Natural killer cell treated with Interleukin-12 subunit alpha and Interleukin-12 subunit beta and Interleukin-15 and Interleukin-18, amount 100 ng/mL, for 72 hours (primary cell): ENCODE results near the gene GMPPA. TPM values are rescaled to one million over a fixed set of nuclear protein-coding genes. Genes with fewer than 3 reads are reported as not detected.

Experiments
- ATAC-seq, 2 donors: fragments of 150-1000 bp; cut with Tn5 transposase in 1 of 2; sonication (Bioruptor Pico), chemical (Tn5 transposase) in 1 of 2; 2 replicates each; pipeline ENCODE4 v1.10.0; 2021
- DNase-seq: peaks from one replicate; pipeline ENCODE4 v3.0.0; 2022; ENCODE audit warnings: low spot score
- H3K27ac Mint-ChIP-seq, 2 donors: 1 replicate in 1 of 2; 2 replicates in 1 of 2; pipeline ENCODE4 v1.8.0; 2022; ENCODE audit warnings: mixed read lengths in 2 of 2, mild to moderate bottlenecking in 1 of 2, moderate library complexity in 1 of 2
- H3K27me3 Mint-ChIP-seq, 2 donors: 1 replicate in 1 of 2; 2 replicates in 1 of 2; pipeline ENCODE4 v1.8.0; 2022; ENCODE audit warnings: mixed read lengths in 2 of 2
- H3K36me3 Mint-ChIP-seq: one replicate; pipeline ENCODE4 v1.8.0; 2022; ENCODE audit warnings: mixed read lengths
- H3K4me1 Mint-ChIP-seq, 2 donors: 1 replicate in 1 of 2; 2 replicates in 1 of 2; pipeline ENCODE4 v1.8.0; 2022; ENCODE audit warnings: low read depth in 2 of 2, mixed read lengths in 2 of 2, mild to moderate bottlenecking in 1 of 2
- H3K4me3 Mint-ChIP-seq: one replicate; pipeline ENCODE4 v1.8.0; 2022; ENCODE audit warnings: mixed read lengths
- H3K9me3 Mint-ChIP-seq: 2 replicates; pipeline ENCODE4 v1.8.0; 2022; ENCODE audit warnings: mixed read lengths
- total RNA-seq, 2 donors: library from RNA; stranded (reverse); gene quantifications; one replicate each; pipeline ENCODE4 v1.2.3, GENCODE V29; 2022

The GMPPA gene
- total RNA-seq, 2 donors from 2014 or later, result 55.5 to 67.1 TPM

DNA sequence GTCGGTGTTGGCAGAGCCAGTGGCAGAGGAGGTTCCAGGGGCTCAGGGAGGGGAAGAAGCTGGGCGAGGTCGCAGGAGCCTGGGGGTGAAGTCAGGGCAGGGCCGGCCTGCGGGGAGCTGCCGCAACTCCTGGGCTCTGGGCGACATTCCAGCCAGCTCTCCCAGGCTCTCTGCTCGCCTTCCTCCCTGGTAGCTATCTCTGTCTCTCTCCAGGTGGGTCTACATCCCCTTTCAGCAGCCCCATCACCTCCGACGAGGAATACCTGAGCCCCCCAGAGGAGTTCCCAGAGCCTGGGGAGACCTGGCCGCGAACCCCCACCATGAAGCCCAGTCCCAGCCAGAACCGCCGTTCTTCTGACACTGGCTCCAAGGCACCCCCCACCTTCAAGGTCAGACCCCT lies 37.0 kb upstream of the GMPPA start:
- Mint-ChIP-seq H3K9me3 (no peaks in the 10 kb centered on the region), H3K4me1 (no peaks in the 10 kb centered on the region), H3K27me3 (peaks cover 3 to 6% of the 10 kb centered on the region in 2 donors), H3K4me3 (no peak overlapping the region), H3K36me3 (no peaks in the 10 kb centered on the region), H3K27ac (no peak overlapping the region)
- DNase-seq (no peak), ATAC-seq (no peak)

DNA sequence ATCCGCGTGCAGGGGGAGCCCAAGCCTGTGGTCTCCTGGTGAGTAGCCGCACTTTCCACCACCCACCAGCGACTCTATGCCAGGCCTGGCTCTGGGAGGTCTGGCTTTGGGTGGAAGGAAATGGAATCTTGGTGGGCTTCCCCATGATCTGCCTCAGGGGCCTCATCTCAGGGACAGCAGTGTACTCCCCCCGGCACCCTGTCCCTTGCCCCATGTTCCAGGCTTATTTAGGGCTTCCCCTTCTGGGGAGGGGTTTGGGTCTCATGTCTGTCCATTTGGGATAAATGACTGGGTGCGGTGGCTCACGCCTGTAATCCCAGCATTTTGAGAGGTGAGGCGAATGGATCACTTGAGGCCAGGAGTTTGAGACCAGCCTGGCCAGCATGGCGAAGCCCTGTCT lies 36.3 kb upstream of the GMPPA start:
- Mint-ChIP-seq H3K4me1 (no peaks in the 10 kb centered on the region), H3K4me3 (no peak overlapping the region), H3K36me3 (no peaks in the 10 kb centered on the region), H3K9me3 (no peaks in the 10 kb centered on the region), H3K27ac (no peak overlapping the region), H3K27me3 (peaks cover 3 to 6% of the 10 kb centered on the region in 2 donors)
- ATAC-seq (no peak), DNase-seq (no peak)

DNA sequence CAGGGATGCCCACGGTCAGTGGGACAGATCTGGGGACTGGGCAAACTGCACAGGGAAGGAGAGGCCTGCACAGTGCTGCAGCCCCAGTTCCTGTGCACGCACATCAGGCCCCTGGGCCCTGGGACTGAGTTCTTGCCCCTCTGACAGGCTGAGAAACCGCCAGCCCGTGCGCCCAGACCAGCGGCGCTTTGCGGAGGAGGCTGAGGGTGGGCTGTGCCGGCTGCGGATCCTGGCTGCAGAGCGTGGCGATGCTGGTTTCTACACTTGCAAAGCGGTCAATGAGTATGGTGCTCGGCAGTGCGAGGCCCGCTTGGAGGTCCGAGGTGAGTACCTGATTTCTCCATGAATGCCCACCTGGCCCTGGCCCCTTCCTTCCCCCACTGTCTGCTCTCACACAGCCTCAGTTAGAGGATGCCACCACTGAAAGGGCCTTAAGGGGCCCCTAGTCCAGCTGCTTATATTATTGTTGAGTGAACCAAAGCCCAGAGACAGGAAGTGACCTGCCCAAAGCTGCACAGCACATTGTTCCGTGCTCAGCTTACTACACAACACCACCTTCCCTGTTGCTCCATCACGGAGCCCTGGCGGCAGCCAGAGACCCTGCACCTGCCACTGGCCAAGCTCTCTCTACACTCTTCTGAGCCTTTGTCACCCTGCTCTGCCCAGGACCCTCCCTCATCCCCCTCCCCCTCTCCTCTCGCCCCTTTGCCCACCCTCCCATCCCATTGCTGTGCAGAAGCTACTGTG lies 34.2 kb upstream of the GMPPA start:
- no peak for ATAC-seq

DNA sequence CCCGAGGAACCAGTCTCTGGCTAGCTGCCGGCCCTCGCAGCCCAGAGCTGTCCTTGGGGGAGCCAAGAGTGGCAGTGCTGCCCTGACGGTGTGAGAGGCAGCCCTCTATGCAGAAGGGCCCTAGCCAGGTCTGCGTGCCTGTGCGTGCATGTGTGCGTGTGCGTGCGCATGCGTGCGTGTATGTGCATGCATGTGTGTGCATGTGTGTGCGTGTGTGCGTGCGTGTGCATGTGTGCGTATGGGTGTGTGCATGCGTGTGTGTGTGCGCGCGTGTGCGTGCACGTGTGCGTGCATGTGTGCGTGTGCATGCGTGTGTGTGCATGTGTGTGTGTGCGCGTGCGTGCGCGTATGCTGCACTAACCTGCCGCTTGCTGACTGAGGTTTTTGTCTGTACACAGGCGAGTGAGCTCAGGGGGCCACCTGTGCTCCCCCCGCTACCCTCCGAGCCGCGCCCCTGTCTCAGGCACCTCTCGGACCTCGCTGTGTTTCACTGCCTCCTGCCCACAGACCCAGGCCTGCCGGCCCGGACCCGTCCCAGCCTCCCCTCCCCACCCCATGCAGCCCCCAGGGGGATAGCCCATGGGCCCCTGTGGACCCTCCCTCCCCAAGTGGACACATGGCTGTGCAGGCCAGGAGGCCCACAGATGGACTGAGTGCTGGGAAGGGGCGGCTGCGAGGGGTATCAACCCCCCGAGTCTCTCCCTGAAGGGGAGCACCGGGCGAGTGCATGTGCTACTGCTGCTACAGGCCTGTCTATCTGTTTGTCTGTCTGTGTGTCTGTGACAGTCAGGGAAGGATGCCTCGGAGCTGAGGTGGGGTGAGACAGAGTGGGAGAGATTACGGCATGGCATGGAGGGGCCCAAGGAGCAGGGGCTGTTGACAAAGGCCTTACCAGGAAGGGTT lies 32.8 kb upstream of the GMPPA start:
- H3K9me3 Mint-ChIP-seq, result no peaks in the 10 kb centered on the region
- H3K36me3 Mint-ChIP-seq, result no peaks in the 10 kb centered on the region
- H3K27ac Mint-ChIP-seq, result no peak overlapping the region
- no peak overlapping the region for H3K4me3 Mint-ChIP-seq
- no peaks in the 10 kb centered on the region for H3K4me1 Mint-ChIP-seq
- no peaks in the 10 kb centered on the region for H3K27me3 Mint-ChIP-seq
- ATAC-seq (no peak), DNase-seq (no peak)

More for the DNA sequence above, 34.2 kb upstream of the GMPPA start:
- no peak overlapping the region for H3K27ac Mint-ChIP-seq
- DNase-seq, result no peak
- H3K9me3 Mint-ChIP-seq, result no peaks in the 10 kb centered on the region
- H3K4me1 Mint-ChIP-seq, result no peaks in the 10 kb centered on the region
- no peaks in the 10 kb centered on the region for H3K27me3 Mint-ChIP-seq
- no peaks in the 10 kb centered on the region for H3K36me3 Mint-ChIP-seq
- H3K4me3 Mint-ChIP-seq, result no peak overlapping the region

DNA sequence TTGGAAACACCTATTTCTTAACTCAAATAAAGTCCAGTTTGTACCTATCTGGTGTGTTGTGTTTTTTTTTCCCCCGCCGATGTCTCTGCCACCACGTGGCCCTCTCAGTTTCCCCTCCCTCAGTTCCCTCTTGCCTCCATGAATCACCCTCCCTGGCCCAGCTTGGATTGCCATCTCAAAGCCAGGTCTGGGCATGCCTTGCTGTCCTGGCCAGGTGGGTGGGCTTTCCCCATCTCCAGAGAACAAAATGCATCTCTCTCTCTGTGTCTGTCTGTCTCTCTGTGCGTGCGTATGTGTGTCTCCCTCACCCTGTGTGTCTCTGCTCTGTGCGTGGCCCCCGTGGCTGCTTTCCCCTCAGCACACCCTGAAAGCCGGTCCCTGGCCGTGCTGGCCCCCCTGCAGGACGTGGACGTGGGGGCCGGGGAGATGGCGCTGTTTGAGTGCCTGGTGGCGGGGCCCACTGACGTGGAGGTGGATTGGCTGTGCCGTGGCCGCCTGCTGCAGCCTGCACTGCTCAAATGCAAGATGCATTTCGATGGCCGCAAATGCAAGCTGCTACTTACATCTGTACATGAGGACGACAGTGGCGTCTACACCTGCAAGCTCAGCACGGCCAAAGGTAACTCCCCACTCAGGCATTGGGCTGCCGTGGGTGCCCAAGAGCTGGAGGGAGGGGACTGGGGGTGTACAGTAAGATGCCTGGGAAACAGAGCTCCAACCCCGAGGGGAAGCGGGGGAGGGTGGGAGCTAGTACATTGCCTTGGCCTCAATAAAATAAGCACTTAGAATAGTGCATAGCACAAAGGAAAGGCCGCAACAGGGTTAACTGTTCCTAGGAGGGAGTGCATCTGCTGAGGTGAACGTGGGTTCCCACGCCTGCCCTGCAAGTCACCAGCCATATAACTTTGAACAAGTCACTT lies 31.6 kb upstream of the GMPPA start:
- H3K27ac Mint-ChIP-seq, result no peak overlapping the region
- no peaks in the 10 kb centered on the region for H3K36me3 Mint-ChIP-seq
- no peaks in the 10 kb centered on the region for H3K9me3 Mint-ChIP-seq
- no peak for ATAC-seq
- no peaks in the 10 kb centered on the region for H3K27me3 Mint-ChIP-seq
- no peak for DNase-seq
- H3K4me3 Mint-ChIP-seq, result no peak overlapping the region
- H3K4me1 Mint-ChIP-seq, result no peaks in the 10 kb centered on the region

DNA sequence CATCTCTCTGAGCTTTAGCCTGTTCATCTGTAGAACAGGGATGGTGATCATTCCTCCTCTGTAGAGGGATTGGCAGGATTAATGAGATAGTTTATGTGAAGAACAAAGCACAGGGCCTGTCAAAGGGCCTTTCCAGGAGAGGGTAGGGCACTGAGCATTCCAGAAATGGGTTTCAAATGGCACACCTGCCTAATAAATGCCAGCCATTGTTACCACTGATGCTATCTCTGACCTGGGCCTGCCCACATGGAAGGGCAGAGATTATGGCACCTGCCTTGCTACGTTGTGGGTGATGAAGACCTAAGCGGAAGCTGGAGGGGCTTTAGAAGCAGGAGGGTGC lies 31.0 kb upstream of the GMPPA start:
- ATAC-seq, result no peak
- no peak for DNase-seq

DNA sequence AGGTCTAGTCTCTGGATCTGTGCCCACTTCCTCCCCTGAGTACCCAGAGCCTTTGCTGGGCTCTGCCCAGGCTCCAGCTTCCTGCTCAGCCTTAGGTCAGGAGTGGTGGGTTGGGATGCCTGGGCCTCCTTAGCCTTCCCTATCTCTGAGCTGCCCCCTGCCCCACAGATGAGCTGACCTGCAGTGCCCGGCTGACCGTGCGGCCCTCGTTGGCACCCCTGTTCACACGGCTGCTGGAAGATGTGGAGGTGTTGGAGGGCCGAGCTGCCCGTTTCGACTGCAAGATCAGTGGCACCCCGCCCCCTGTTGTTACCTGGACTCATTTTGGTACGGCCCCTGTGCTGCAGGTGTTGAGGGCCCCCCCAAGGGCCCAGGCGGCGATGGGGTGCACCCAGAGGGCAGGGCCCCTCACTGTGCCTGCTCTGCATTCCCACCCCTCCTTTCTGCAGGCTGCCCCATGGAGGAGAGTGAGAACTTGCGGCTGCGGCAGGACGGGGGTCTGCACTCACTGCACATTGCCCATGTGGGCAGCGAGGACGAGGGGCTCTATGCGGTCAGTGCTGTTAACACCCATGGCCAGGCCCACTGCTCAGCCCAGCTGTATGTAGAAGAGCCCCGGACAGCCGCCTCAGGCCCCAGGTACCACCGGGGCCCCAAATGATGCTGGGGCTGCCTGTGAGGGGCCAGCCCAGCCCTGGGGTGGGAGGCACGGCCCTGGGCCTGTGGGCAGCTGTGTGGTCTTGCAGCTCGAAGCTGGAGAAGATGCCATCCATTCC lies 30.1 kb upstream of the GMPPA start:
- H3K4me3 Mint-ChIP-seq, result no peak overlapping the region
- H3K27ac Mint-ChIP-seq, result no peak overlapping the region
- ATAC-seq, result no peak

More for the DNA sequence above, 31.0 kb upstream of the GMPPA start:
- Mint-ChIP-seq H3K27me3 (no peaks in the 10 kb centered on the region), H3K4me3 (no peak overlapping the region), H3K27ac (no peak overlapping the region), H3K9me3 (no peaks in the 10 kb centered on the region), H3K36me3 (no peaks in the 10 kb centered on the region), H3K4me1 (no peaks in the 10 kb centered on the region)

DNA sequence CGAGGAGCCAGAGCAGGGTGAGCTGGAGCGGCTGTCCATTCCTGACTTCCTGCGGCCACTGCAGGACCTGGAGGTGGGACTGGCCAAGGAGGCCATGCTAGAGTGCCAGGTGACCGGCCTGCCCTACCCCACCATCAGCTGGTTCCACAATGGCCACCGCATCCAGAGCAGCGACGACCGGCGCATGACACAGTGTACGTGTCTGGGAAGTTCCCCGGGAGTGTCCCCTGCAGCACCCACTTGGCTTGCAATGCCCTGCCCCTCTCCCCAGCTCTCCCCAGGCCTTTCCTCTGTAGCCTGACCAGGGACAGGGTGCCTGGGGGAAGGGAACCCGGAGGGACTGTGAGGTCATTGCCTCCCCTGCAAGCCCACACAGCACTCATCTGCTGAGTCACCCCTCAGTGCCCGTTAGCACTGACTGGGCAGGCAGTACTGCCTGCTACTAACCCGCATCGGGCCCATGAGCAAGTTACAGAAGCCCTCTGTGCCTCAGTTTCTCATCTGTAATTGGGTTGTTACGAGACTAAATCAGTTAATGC lies 29.4 kb upstream of the GMPPA start:
- ATAC-seq (no peak), DNase-seq (no peak)
- Mint-ChIP-seq H3K9me3 (no peaks in the 10 kb centered on the region), H3K27ac (no peak overlapping the region), H3K36me3 (no peaks in the 10 kb centered on the region), H3K4me3 (no peak overlapping the region), H3K27me3 (no peaks in the 10 kb centered on the region), H3K4me1 (no peaks in the 10 kb centered on the region)

More for the DNA sequence above, 30.1 kb upstream of the GMPPA start:
- Mint-ChIP-seq H3K36me3 (no peaks in the 10 kb centered on the region), H3K9me3 (no peaks in the 10 kb centered on the region), H3K4me1 (no peaks in the 10 kb centered on the region), H3K27me3 (no peaks in the 10 kb centered on the region)
- DNase-seq, result no peak

DNA sequence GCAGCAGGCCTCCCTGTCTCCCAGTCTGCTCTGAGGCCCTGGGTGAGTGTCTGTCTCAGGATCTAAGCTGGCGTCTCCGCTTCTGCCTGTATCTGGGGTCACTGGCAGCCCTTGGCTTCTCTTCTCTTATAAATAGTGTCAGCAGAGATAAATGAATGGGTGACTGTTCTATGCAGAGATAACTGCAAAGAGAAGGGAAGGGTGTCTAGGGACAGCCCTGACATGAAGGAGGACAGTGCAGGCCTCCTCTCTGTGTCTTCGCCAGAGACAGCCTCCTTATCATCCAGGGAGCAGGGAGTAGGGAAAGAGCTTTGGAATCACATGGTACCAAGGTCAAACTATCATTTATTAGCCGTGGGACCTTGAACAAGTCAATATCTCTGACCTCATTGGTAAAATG lies 28.3 kb upstream of the GMPPA start:
- no peak overlapping the region for H3K27ac Mint-ChIP-seq

DNA sequence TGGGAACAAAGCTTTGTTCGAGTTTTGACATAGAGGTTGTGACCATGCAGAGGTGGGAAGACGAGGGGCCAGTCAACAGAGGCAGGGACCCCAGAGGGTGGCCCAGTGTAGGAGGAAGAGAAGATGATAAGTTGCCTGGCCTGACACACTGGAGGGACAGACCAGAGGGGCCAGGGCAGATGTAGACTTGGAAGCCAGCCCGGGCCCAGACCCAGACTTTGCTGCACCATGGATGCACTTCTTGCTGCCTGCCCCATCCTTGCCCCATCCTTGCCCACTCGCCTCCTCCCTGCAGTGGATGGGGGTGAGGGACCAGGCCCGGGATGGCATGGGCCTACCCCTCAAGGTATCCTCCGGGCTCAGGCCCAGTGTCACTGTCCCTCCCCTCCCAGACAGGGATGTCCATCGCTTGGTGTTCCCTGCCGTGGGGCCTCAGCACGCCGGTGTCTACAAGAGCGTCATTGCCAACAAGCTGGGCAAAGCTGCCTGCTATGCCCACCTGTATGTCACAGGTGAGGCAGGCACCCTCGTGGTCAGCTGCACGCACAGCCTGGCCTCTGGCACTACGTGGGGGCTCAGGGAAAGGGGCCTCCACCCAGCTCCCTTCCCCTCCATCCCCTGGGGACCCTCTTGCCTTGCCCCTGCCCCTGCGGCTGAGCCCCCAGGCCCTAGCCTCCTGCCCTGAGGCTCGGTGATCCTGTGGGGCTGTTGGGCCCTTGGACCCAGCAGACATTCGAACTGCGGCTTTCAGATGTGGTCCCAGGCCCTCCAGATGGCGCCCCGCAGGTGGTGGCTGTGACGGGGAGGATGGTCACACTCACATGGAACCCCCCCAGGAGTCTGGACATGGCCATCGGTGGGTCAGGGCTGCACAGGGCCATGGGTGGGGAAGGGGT lies 27.0 kb upstream of the GMPPA start:
- peaks cover 0 to 5% of the 10 kb centered on the region in 2 donors for H3K4me1 Mint-ChIP-seq
- H3K4me3 Mint-ChIP-seq, result no peak overlapping the region
- no peaks in the 10 kb centered on the region for H3K9me3 Mint-ChIP-seq
- H3K27me3 Mint-ChIP-seq, result peaks cover 5 to 8% of the 10 kb centered on the region in 2 donors
- no peak for DNase-seq
- ATAC-seq, result no peak
- H3K36me3 Mint-ChIP-seq, result no peaks in the 10 kb centered on the region
- no peak overlapping the region for H3K27ac Mint-ChIP-seq

More for the DNA sequence above, 28.3 kb upstream of the GMPPA start:
- H3K4me1 Mint-ChIP-seq, result no peaks in the 10 kb centered on the region
- H3K4me3 Mint-ChIP-seq, result no peak overlapping the region
- no peaks in the 10 kb centered on the region for H3K36me3 Mint-ChIP-seq
- ATAC-seq (no peak), DNase-seq (no peak)
- peaks cover 0 to 3% of the 10 kb centered on the region in 2 donors for H3K27me3 Mint-ChIP-seq
- no peaks in the 10 kb centered on the region for H3K9me3 Mint-ChIP-seq

DNA sequence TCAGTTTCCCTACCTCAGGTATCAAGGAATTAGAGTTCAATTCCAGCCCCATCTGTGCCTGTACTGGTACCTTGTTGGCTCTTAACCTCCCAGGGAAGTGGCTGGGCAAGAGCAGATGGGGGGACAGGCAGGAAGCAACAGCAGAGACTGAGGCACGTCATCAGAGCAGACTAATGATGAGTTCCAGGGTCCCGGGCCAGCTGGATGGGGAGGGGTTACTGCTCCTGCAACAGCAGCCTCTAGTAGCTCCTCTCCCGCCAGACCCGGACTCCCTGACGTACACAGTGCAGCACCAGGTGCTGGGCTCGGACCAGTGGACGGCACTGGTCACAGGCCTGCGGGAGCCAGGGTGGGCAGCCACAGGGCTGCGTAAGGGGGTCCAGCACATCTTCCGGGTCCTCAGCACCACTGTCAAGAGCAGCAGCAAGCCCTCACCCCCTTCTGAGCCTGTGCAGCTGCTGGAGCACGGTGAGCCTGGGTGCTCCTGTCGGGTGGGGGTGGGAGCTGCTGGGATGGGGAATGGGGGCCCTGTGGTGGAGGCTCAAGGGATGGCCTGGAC lies 26.0 kb upstream of the GMPPA start:
- peaks cover 0 to 5% of the 10 kb centered on the region in 2 donors for H3K4me1 Mint-ChIP-seq
- H3K4me3 Mint-ChIP-seq, result no peak overlapping the region
- H3K27me3 Mint-ChIP-seq, result peaks cover 5 to 8% of the 10 kb centered on the region in 2 donors
- ATAC-seq, result no peak
- no peaks in the 10 kb centered on the region for H3K9me3 Mint-ChIP-seq
- DNase-seq, result no peak
- no peak overlapping the region for H3K27ac Mint-ChIP-seq
- no peaks in the 10 kb centered on the region for H3K36me3 Mint-ChIP-seq

DNA sequence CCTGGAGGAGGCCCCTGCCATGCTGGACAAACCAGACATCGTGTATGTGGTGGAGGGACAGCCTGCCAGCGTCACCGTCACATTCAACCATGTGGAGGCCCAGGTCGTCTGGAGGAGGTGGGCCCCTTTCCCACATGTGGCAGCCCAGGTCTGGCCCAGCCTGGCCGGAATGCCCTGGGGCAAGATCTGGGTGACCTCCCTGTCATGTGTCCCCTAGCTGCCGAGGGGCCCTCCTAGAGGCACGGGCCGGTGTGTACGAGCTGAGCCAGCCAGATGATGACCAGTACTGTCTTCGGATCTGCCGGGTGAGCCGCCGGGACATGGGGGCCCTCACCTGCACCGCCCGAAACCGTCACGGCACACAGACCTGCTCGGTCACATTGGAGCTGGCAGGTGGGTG lies 25.2 kb upstream of the GMPPA start:
- Mint-ChIP-seq H3K4me3 (no peak overlapping the region), H3K27ac (no peak overlapping the region), H3K4me1 (peaks cover 0 to 5% of the 10 kb centered on the region in 2 donors), H3K27me3 (peaks cover 5 to 8% of the 10 kb centered on the region in 2 donors), H3K36me3 (no peaks in the 10 kb centered on the region), H3K9me3 (no peaks in the 10 kb centered on the region)
- ATAC-seq (no peak), DNase-seq (no peak)
